IMR-90 (cell line): ENCODE data around the gene AGR3. TPM values are rescaled to one million over a fixed set of nuclear protein-coding genes. Genes with fewer than 3 reads are reported as not detected.

ENCODE experiments used
- ATAC-seq: fragments of 200-7000 bp; cut with Tn5 transposase; 2 replicates; pipeline ENCODE4 v1.9.1; 2020; ENCODE audit warnings: low read depth, mild to moderate bottlenecking, moderate library complexity
- BruUV-seq: library from RNA; stranded (reverse); fragments of 400-500 nt; replicated peaks from 2 replicates; lab custom pipeline; 2021; lab: Mats Ljungman, UMichigan
- CTCF ChIA-PET: fragments of 300-600 bp; formaldehyde crosslinking; extraction: SDS; loops from one replicate; lab custom pipeline; 2021; ENCODE audit warnings: antibody characterized with exemption; lab: Yijun Ruan, JAX
- POLR2A ChIA-PET: fragments of 300-600 bp; sonication (Branson Sonifier 250); formaldehyde crosslinking; loops from one replicate; lab custom pipeline; 2022; ENCODE audit warnings: antibody characterized with exemption; ENCODE audit not compliant: unreplicated experiment; lab: Charles Lee
- DNase-seq: peaks from one replicate; pipeline ENCODE4 v3.0.0; 2013
- H2AFZ ChIP-seq: replicated peaks from 2 replicates; pipeline ENCODE3; 2013; ENCODE audit warnings: low read length, mild to moderate bottlenecking; ENCODE audit not compliant: poor library complexity
- H2AK5ac ChIP-seq: 2 replicates; pipeline ENCODE4 v1.6.1; 2013; ENCODE audit warnings: low read depth, low read length, inconsistent platforms
- H2AK9ac ChIP-seq: replicated peaks from 2 replicates; pipeline ENCODE3; 2013; ENCODE audit warnings: mild to moderate bottlenecking, low read depth, low read length, moderate library complexity; ENCODE audit not compliant: poor library complexity
- H2BK120ac ChIP-seq: 2 replicates; pipeline ENCODE4 v1.6.1; 2013; ENCODE audit warnings: low read depth, low read length, inconsistent platforms
- H2BK15ac ChIP-seq: 3 replicates; pipeline ENCODE4 v1.6.1; 2013; ENCODE audit warnings: low read depth, low read length, inconsistent platforms
- H2BK20ac ChIP-seq: 2 replicates; pipeline ENCODE4 v1.6.1; 2013; ENCODE audit warnings: low read depth, mild to moderate bottlenecking, inconsistent platforms, low read length, moderate library complexity
- H2BK5ac ChIP-seq: 2 replicates; pipeline ENCODE4 v1.6.1; 2013; ENCODE audit warnings: mild to moderate bottlenecking, low read depth, low read length, inconsistent platforms; ENCODE audit not compliant: poor library complexity, severe bottlenecking
- H3K14ac ChIP-seq: replicated peaks from 2 replicates; pipeline ENCODE4 v1.6.1; 2013; ENCODE audit warnings: low read depth, low read length, inconsistent platforms
- H3K18ac ChIP-seq: 2 replicates; pipeline ENCODE4 v1.6.1; 2013; ENCODE audit warnings: low read depth, low read length, control low read depth
- H3K23ac ChIP-seq: 2 replicates; pipeline ENCODE4 v1.6.1; 2013; ENCODE audit warnings: low read depth, low read length, inconsistent platforms
- H3K27ac ChIP-seq: 2 replicates; pipeline ENCODE4 v1.5.1; 2013; ENCODE audit warnings: mild to moderate bottlenecking, control low read depth, low read length; ENCODE audit not compliant: insufficient read depth
- H3K27me3 ChIP-seq: 2 replicates; pipeline ENCODE4 v1.6.1; 2013; ENCODE audit warnings: low read length; ENCODE audit not compliant: control insufficient read depth, insufficient read depth
- H3K36me3 ChIP-seq: 2 replicates; pipeline ENCODE4 v1.6.1; 2013; ENCODE audit warnings: low read length, mixed read lengths; ENCODE audit not compliant: control insufficient read depth, insufficient read depth
- H3K4ac ChIP-seq: 2 replicates; pipeline ENCODE4 v1.6.1; 2013; ENCODE audit warnings: low read depth, low read length, inconsistent platforms
- H3K4me1 ChIP-seq: 2 replicates; pipeline ENCODE4 v1.6.1; 2013; ENCODE audit warnings: low read length, mixed read lengths; ENCODE audit not compliant: control insufficient read depth, insufficient read depth
- H3K4me2 ChIP-seq: 2 replicates; pipeline ENCODE4 v1.6.1; 2013; ENCODE audit warnings: low read depth, mild to moderate bottlenecking, control low read depth, low read length, moderate library complexity
- H3K4me3 ChIP-seq: 2 replicates; pipeline ENCODE4 v1.5.1; 2013; ENCODE audit warnings: low read depth, mild to moderate bottlenecking, control low read depth, low read length, moderate library complexity; ENCODE audit not compliant: insufficient read depth
- H3K56ac ChIP-seq: 2 replicates; pipeline ENCODE4 v1.6.1; 2013; ENCODE audit warnings: low read length, inconsistent platforms; ENCODE audit not compliant: insufficient read depth; ENCODE audit errors: extremely low read depth
- H3K79me1 ChIP-seq, 2 experiments: 2 replicates each; pipeline ENCODE4 v1.6.1; 2013; ENCODE audit warnings: low read length in 2 of 2, inconsistent platforms in 1 of 2, low read depth in 1 of 2
- H3K9ac ChIP-seq: 2 replicates; pipeline ENCODE4 v1.6.1; 2013; ENCODE audit warnings: low read depth, low read length, control low read depth
- H3K9me1 ChIP-seq: 2 replicates; pipeline ENCODE4 v1.6.1; 2013; ENCODE audit warnings: low read length, inconsistent platforms; ENCODE audit not compliant: insufficient read depth
- H3K9me3 ChIP-seq: 2 replicates; pipeline ENCODE4 v1.6.1; 2013; ENCODE audit warnings: low read length; ENCODE audit not compliant: control insufficient read depth, insufficient read depth
- H4K20me1 ChIP-seq: 2 replicates; pipeline ENCODE4 v1.6.1; 2013; ENCODE audit warnings: low read length, inconsistent platforms; ENCODE audit not compliant: insufficient read depth
- H4K5ac ChIP-seq: 2 replicates; pipeline ENCODE4 v1.6.1; 2013; ENCODE audit warnings: mild to moderate bottlenecking, low read depth, low read length, control low read depth
- H4K8ac ChIP-seq, 2 experiments: 2 replicates each; pipeline ENCODE4 v1.6.1; 2013; ENCODE audit warnings: low read depth in 2 of 2, low read length in 2 of 2, control low read depth in 1 of 2, inconsistent platforms in 1 of 2
- H4K91ac ChIP-seq: 2 replicates; pipeline ENCODE4 v1.6.1; 2013; ENCODE audit warnings: low read depth, low read length, inconsistent platforms; ENCODE audit not compliant: insufficient read depth
- BHLHE40 ChIP-seq: fragments of 150-350 bp; IDR thresholded peaks from 2 replicates; pipeline ENCODE4 v1.6.1; 2016; ENCODE audit warnings: mild to moderate bottlenecking, low read depth, low read length
- CEBPB ChIP-seq: IDR thresholded peaks from 2 replicates; pipeline ENCODE4 v1.6.1; 2012; ENCODE audit warnings: low read depth, low read length, improper control_type of control experiment
- CHD1 ChIP-seq: IDR thresholded peaks from 2 replicates; pipeline ENCODE4 v1.6.1; 2012; ENCODE audit warnings: low read depth, low read length, improper control_type of control experiment
- CTCF ChIP-seq: conservative IDR thresholded peaks from 2 replicates; pipeline ENCODE4 v1.5.1; 2012; ENCODE audit warnings: mild to moderate bottlenecking, low read depth, low read length, improper control_type of control experiment
- FOS ChIP-seq: fragments of 150-350 bp; IDR thresholded peaks from 2 replicates; pipeline ENCODE4 v1.6.1; 2016; ENCODE audit warnings: low read depth, low read length
- MAFK ChIP-seq: IDR thresholded peaks from 2 replicates; pipeline ENCODE4 v1.6.1; 2012; ENCODE audit warnings: low read depth, low read length, improper control_type of control experiment
- MAZ ChIP-seq: IDR thresholded peaks from 2 replicates; pipeline ENCODE4 v1.6.1; 2012; ENCODE audit warnings: low read depth, mild to moderate bottlenecking, low read length, improper control_type of control experiment, moderate library complexity, borderline replicate concordance
- MXI1 ChIP-seq: IDR thresholded peaks from 2 replicates; pipeline ENCODE4 v1.6.1; 2012; ENCODE audit warnings: low read depth, mild to moderate bottlenecking, low read length, moderate library complexity, borderline replicate concordance
- NFE2L2 ChIP-seq: fragments of 150-350 bp; IDR thresholded peaks from 2 replicates; pipeline ENCODE4 v1.6.1; 2016; ENCODE audit warnings: low read depth, mild to moderate bottlenecking, low read length
- POLR2A ChIP-seq: IDR thresholded peaks from 2 replicates; pipeline ENCODE4 v1.6.1; 2012; ENCODE audit warnings: mild to moderate bottlenecking, low read depth, low read length
- RAD21 ChIP-seq: IDR thresholded peaks from 2 replicates; pipeline ENCODE4 v1.6.1; 2012; ENCODE audit warnings: low read length, improper control_type of control experiment
- RCOR1 ChIP-seq: IDR thresholded peaks from 2 replicates; pipeline ENCODE4 v1.6.1; 2012; ENCODE audit warnings: mild to moderate bottlenecking, low read length, improper control_type of control experiment; ENCODE audit not compliant: insufficient replicate concordance
- RFX5 ChIP-seq: IDR thresholded peaks from 2 replicates; pipeline ENCODE4 v1.8.0; 2012; ENCODE audit warnings: low read depth, mild to moderate bottlenecking, low read length, moderate library complexity
- SMC3 ChIP-seq: fragments of 150-350 bp; IDR thresholded peaks from 2 replicates; pipeline ENCODE4 v1.6.1; 2016; ENCODE audit warnings: low read depth, mild to moderate bottlenecking, antibody characterized with exemption, low read length, moderate library complexity
- dilution Hi-C: fragments of 300-500 bp; cut with HindIII; formaldehyde crosslinking; loops from one replicate; pipeline ENCODE4 v1.14.3; 2018; ENCODE audit warnings: low sequenced_read_pairs; ENCODE audit not compliant: unreplicated experiment
- in situ Hi-C: fragments of 300-500 bp; cut with MboI; formaldehyde crosslinking; loops from 3 replicates; pipeline ENCODE4 v1.14.3; 2019; ENCODE audit warnings: low sequenced_read_pairs, inconsistent platforms, mixed read lengths
- intact Hi-C: fragments of 100-400 bp; cut with micrococcal nuclease; formaldehyde crosslinking; loops from 2 replicates; pipeline ENCODE4 v1.10.0; 2022
- polyA plus RNA-seq, 3 experiments: library from polyadenylated mRNA; depleted of rRNA; stranded (reverse); fragments of >200 nt; gene quantifications; 2 replicates each; pipeline ENCODE4 v1.2.3, GENCODE V29; 2012; ENCODE audit warnings: low replicate concordance in 1 of 3
- total RNA-seq: library from RNA; depleted of rRNA; stranded (reverse); fragments of >200 nt; gene quantifications from 2 replicates; pipeline ENCODE4 v1.2.3, GENCODE V29; 2012
- TF ChIP-seq, protein P1 (sequence below): fragments of 150-350 bp; IDR thresholded peaks from 2 replicates; pipeline ENCODE4 v1.6.1; 2016; ENCODE audit warnings: low read depth, mild to moderate bottlenecking, low read length, moderate library complexity, borderline replicate concordance

The AGR3 gene
- total and polyA plus RNA-seq, 2 of the 4 experiments (the other 2 are of a cell fraction) = not detected

GRCh38 chr7:16867328-16867727 is 14.5 kb downstream of the AGR3 start:
- H3K4me1 ChIP-seq = no peaks in the 10 kb centered on the region
- H3K9ac ChIP-seq = no peak overlapping the region
- no peaks in the 10 kb centered on the region for H3K9me1 ChIP-seq
- dilution Hi-C loops = no loop called here
- in situ Hi-C loops = no loop called here
- H3K4ac ChIP-seq = no peak overlapping the region
- H4K91ac ChIP-seq = no peak overlapping the region
- no peak overlapping the region for H2AK5ac ChIP-seq
- no peak overlapping the region for H3K14ac ChIP-seq
- no peak overlapping the region for H3K18ac ChIP-seq
- H4K5ac ChIP-seq = no peak overlapping the region
- H3K4me3 ChIP-seq = no peak overlapping the region
- no peak overlapping the region for H3K4me2 ChIP-seq
- intact Hi-C loops = no loop called here
- H2AK9ac ChIP-seq = no peak overlapping the region
- no peak overlapping the region for H2BK120ac ChIP-seq
- no peak overlapping the region for H2BK15ac ChIP-seq
- ChIA-PET CTCF (no interaction called here), POLR2A (no interaction called here)
- no TSS peak for BruUV-seq
- no peaks in the 10 kb centered on the region for H3K36me3 ChIP-seq
- no peaks in the 10 kb centered on the region for H3K79me1 ChIP-seq
- no peak overlapping the region for H3K27ac ChIP-seq
- peaks cover 5% of the 10 kb centered on the region; the same call in 1 of the 2 replicates for H3K27me3 ChIP-seq
- no peak for DNase-seq
- no peak overlapping the region for H4K8ac ChIP-seq
- no peak overlapping the region for H2BK20ac ChIP-seq
- H3K56ac ChIP-seq = no peak overlapping the region
- H2BK5ac ChIP-seq = no peak overlapping the region
- no peak overlapping the region for H2AFZ ChIP-seq
- no peaks in the 10 kb centered on the region for H4K20me1 ChIP-seq
- H3K23ac ChIP-seq = no peak overlapping the region
- TF ChIP-seq NFE2L2 (no peak), POLR2A (no peak), RCOR1 (no peak), CTCF (no peak), CEBPB (no peak), MXI1 (no peak), MAZ (no peak), MAFK (no peak), CHD1 (no peak), BHLHE40 (no peak), RFX5 (no peak), RAD21 (no peak), SMC3 (no peak), FOS (no peak)
- TF ChIP-seq, protein P1, sequence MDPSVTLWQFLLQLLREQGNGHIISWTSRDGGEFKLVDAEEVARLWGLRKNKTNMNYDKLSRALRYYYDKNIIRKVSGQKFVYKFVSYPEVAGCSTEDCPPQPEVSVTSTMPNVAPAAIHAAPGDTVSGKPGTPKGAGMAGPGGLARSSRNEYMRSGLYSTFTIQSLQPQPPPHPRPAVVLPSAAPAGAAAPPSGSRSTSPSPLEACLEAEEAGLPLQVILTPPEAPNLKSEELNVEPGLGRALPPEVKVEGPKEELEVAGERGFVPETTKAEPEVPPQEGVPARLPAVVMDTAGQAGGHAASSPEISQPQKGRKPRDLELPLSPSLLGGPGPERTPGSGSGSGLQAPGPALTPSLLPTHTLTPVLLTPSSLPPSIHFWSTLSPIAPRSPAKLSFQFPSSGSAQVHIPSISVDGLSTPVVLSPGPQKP = no peak
- no peak for ATAC-seq
- no peaks in the 10 kb centered on the region for H3K9me3 ChIP-seq
